ENCODE data around the gene NFATC1. TPM values are rescaled to one million over a fixed set of nuclear protein-coding genes. Genes with fewer than 3 reads are reported as not detected.

NFATC1 gene
- total RNA-seq, 4 donors from 2014 or later: 0.79 to 4.8 (median 2.6) TPM

DNA sequence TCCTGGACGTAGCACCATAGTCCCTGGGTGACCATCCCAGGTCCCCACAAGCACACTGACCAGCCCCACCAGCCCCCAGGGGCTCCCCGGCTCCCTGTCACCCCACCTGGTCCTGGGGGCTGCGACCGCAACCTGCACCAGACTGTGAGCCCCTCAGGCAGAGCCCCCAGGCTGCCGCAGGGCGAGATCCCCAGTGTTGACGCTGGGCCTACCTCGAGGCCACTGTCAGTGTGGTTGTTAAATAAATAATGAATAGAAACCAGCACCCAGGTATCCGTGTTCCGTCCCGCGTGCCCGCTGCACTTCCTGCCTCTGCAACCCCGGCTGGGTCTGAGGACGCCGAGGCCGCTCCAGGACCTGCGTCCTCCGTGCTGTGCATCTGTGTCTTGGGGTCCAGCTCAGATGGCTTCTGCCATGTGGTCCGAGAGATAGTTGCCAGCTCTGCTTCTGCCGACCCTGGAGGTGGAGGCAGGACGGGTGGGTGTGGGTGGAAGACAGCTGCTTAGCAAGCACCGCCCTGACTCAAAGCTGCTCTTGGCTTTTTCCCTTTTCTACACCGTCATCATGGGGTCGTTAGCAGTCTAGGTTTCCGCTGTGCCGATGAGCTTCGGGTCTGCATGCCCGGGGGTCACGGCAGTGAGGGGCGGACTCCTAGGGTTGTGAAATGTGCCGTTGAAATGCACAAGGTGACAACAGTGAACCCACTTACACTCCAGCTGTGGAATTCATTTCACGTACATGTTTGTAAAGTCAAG is 74.2 kb downstream of the NFATC1 start:
- Histone ChIP-seq H3K4me1 (peaks cover 0 to 15% (median 0%) of the 10 kb centered on the region in 3 donors), H3K36me3 (peaks cover 0 to 53% (median 4%) of the 10 kb centered on the region in 3 donors), H3K27me3 (no peaks in the 10 kb centered on the region), H3K27ac (no peak overlapping the region), H3K9me3 (no peaks in the 10 kb centered on the region), H3K4me3 (no peak overlapping the region)
- intact Hi-C loops (cut with DNase I): no loop called here
- DNase-seq: no peak
- 88 to 89% methylated on average over 7 to 28 of the region's 33 CpGs for WGBS, 2 donors
- TF ChIP-seq CTCF (IDR thresholded peaks at IDR 0.05) (no peak), POLR2A (IDR thresholded peaks at IDR 0.05) (no peak)

GRCh38 chr18:79470547-79470946 is 74.8 kb downstream of the NFATC1 start:
- H3K9me3 ChIP-seq: no peaks in the 10 kb centered on the region
- H3K27me3 ChIP-seq: no peaks in the 10 kb centered on the region
- peak overlapping the region in 1 of 4 donors; percentile 11 for H3K4me3 ChIP-seq
- peaks cover 0 to 15% (median 0%) of the 10 kb centered on the region in 3 donors for H3K4me1 ChIP-seq
- no peak for TF ChIP-seq CTCF (IDR thresholded peaks at IDR 0.05)
- no peak for TF ChIP-seq POLR2A (IDR thresholded peaks at IDR 0.05)
- intact Hi-C loops (cut with DNase I): no loop called here
- no peak overlapping the region for H3K27ac ChIP-seq
- WGBS, 2 donors: 60 to 93% methylated on average over 5 to 6 of the region's 21 CpGs
- DNase-seq: no peak
- H3K36me3 ChIP-seq: peaks cover 0 to 53% (median 4%) of the 10 kb centered on the region in 3 donors

GRCh38 chr18:79471046-79471445 is 75.3 kb downstream of the NFATC1 start:
- intact Hi-C loops (cut with DNase I): no loop called here
- no peak for DNase-seq
- WGBS, 2 donors: 62 to 64% methylated on average over 7 to 10 of the region's 16 CpGs
- Histone ChIP-seq H3K27ac (no peak overlapping the region), H3K27me3 (no peaks in the 10 kb centered on the region), H3K36me3 (peaks cover 0 to 53% (median 4%) of the 10 kb centered on the region in 3 donors), H3K9me3 (no peaks in the 10 kb centered on the region), H3K4me1 (peaks cover 0 to 15% (median 0%) of the 10 kb centered on the region in 3 donors), H3K4me3 (peak overlapping the region in 1 of 4 donors; percentile 11)
- no peak for TF ChIP-seq POLR2A (IDR thresholded peaks at IDR 0.05)
- TF ChIP-seq CTCF (IDR thresholded peaks at IDR 0.05): no peak

- no peak for TF ChIP-seq CTCF (IDR thresholded peaks at IDR 0.05)
- TF ChIP-seq POLR2A (IDR thresholded peaks at IDR 0.05): no peak
- DNase-seq: no peak
- Histone ChIP-seq H3K4me3 (no peak overlapping the region), H3K27ac (no peak overlapping the region), H3K4me1 (peaks cover 0 to 15% (median 0%) of the 10 kb centered on the region in 3 donors), H3K36me3 (peaks cover 0 to 51% (median 4%) of the 10 kb centered on the region in 3 donors), H3K9me3 (no peaks in the 10 kb centered on the region), H3K27me3 (no peaks in the 10 kb centered on the region)
- intact Hi-C loops (cut with DNase I): no loop called here
- 33 to 76% methylated on average over 1 to 7 of the region's 16 CpGs for WGBS, 2 donors
These were observed 75.9 kb downstream of the NFATC1 start for GRCh38 chr18:79471597-79471996.

GRCh38 chr18:79472176-79472575 is 76.4 kb downstream of the NFATC1 start:
- no peak overlapping the region for H3K27ac ChIP-seq

More at GRCh38 chr18:79472176-79472575, 76.4 kb downstream of the NFATC1 start:
- peaks cover 0 to 15% (median 0%) of the 10 kb centered on the region in 3 donors for H3K4me1 ChIP-seq
- TF ChIP-seq CTCF (IDR thresholded peaks at IDR 0.05) (no peak), POLR2A (IDR thresholded peaks at IDR 0.05) (no peak)
- no peak overlapping the region for H3K4me3 ChIP-seq
- intact Hi-C loops (cut with DNase I): no loop called here
- peaks cover 0 to 45% (median 4%) of the 10 kb centered on the region in 3 donors for H3K36me3 ChIP-seq
- no peaks in the 10 kb centered on the region for H3K9me3 ChIP-seq
- no peaks in the 10 kb centered on the region for H3K27me3 ChIP-seq
- no peak for DNase-seq
- 93 to 100% methylated on average over 1 to 10 of the region's 10 CpGs for WGBS, 2 donors

Data from esophagus squamous epithelium (tissue), 5 donors.